CD4-positive, alpha-beta T cell treated with Interleukin-4 for 4 hours (primary cell): ENCODE measurements around the gene PPP4C.
A peak's percentile ranks its signal among the peaks of the same experiment; 100 is the strongest.

Source experiments
- DNase-seq: peaks from one replicate; pipeline ENCODE4 v3.0.0-alpha.2; 2020

The PPP4C gene

DNA sequence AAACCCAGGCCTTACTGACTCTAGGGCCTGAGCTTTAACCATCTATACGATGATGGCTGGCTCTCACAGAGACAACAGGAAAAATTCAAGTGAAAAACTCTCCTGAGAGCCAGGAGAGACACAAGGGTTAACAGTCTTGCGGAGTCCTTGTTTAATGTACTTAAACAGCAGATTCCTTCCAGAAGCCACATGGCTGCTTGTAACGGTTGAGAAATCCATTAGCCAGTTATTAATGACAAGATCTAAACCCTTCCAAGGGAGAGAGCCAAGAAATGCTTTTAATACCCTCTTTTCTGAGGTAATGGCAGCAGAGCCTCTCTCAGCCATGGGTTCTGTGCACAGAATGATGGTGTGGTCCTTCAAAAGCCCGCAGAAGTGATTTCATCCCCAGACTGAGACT is 15.4 kb upstream of the PPP4C start:
- no peak for DNase-seq

DNA sequence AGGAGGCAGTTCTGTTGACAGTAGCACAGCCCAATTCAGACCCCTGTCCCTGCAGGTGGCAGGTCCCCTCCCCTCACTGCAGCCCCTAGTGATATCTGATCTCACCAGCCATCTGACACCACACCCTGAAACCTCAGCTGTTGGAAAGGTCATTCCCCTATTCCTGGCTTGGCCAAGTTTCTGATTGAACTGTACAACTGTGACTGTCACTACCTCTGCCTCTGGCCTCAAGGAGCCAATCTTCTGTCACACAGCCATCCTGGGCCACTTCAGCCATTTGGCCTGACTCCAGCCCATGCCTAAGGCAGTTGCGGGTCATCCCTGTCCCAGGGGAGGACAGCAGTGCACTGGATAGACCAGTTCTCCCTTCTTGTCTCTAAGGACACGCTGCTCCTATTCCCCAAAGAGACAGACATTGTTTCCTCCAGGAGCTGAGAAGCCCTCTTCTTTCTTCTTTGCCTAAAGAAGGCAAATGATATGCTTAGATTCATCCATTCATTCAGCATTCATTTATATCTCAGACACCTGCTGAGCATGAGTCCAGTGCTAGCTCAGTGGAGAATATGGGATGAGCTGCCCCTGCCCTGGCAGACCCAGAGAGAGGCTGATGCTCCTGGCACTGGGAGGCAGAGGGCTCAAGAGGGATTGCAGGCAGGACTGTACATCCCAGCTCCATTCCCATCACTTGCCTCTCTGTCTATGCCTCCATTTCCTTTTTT is 14.8 kb upstream of the PPP4C start:
- DNase-seq = no peak

DNA sequence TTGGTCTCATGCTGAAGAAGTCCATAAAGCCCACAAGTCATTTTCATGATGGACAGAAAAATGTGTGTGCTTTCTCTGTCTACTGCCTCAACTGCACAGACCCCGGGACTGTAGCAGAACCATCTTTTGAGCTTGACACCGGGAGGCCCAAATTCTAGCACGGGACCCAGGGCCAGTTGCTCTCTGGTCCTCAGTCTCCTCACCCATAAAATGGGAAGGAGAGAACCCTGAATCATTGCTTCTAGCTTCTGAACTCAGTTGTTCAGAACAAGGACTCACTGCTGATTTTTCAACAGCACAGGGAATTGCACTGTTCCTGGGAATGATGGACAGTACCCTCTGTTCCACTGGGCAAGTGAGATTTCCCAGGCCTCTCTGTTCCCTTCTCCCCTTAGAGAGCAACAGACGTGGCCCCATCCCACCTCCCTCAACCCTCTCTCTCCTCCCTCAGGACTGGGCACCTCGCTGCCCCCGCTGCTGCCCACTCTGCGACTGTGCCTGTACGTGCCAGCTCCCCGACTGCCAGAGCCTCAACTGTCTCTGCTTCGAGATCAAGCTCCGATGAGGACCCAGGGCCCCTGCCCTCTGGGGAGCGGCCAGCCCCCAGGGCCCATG is 12.4 kb upstream of the PPP4C start:
- no peak for DNase-seq

DNA sequence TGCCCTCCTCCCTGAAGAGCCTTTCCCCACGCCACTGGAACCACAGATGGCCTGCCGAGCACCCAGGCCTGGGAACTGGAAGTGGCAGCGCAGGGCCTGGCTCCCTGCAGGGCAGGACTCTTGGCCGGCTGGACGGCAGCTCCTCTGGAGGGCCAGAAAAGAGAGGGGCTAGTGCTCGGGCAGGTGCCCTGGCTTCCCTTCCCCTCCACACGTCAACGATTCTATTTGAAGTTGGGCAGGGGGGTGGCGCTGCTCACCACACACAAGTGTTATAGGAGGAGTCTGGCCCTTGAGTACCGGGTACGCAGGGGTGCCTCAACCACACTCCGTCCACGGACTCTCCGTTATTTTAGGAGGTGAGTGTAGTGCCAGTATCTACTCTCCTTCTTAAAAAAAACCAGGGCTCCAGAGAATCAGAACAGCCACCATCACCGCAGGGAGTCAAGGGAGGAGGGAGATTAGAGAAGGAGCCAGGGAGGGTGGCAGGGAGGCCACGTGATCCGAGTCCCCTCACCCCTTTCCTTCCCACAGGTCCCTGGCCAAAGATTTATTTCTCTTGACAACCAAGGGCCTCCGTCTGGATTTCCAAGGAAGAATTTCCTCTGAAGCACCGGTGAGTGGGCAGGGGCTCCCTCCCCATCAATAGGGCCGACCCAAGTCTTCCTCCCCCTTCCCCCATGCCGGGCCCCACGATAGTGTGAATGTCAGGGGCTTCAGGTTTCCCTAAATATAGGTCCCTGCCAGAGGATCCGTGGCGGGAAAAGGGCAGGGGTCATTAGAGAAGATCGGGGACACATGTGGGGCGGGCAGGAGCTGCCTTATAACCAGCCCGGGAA is 11.7 kb upstream of the PPP4C start:
- peak; percentile 76 for DNase-seq

DNA sequence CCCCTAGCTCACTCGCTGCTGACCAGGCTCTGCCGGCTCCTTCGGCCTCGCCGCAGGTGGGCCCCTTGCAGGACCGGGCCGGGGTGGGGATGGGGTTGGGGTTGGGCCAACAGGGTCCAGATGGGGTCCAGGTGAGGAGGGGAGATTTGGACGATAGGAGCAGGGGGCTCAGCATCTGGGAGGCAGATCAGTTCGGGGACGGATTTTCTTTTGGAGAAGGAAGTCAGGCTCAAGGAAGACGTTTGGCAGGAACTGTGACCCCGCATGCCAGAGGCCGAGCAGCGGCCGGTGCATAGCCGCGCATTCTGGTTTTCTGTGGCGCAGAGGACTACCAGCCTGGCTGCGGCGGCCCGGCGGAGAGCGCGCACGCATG is 11.1 kb upstream of the PPP4C start:
- no peak for DNase-seq

DNA sequence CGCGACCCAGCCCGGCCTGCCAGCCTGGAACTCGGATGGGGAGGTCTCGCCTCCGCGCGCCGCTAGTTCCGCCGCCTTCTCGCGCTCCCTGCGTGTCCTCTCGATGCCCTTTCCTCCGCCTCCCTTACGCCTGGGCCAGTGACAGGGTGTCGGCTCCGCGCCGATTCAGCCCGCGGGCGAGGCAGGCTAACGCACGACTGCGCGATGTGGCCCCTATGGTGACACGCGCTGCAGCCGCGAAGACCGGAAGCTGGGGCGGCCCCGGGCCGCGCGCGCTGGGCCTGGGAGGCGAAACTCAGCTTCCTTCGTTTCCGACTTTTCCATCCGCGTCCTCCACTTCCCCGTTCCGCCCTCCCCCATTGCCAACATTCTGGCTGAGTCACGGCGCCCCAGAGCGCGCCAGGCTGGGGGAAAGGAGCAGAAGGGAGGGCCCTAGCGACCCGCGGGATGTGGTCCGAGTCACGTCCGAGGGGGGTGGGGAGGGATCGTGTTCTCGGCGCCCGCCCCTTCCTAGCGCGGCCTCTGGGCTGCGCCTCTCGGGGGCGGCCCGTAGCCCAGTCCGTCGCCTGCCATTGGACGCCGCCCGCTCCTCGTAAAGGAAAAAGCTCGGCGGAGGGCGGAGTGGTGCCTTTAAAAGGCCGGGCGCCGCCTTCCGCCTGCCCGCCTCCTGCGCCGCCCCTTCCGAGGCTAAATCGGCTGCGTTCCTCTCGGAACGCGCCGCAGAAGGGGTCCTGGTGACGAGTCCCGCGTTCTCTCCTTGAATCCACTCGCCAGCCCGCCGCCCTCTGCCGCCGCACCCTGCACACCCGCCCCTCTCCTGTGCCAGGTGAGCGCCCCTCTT is 10.5 kb upstream of the PPP4C start, which contains the start of gene ALDOA:
Gene ALDOA, plus strand, starts transcription at position 659 of the 841 bp plus-strand sequence. CDS start 1,138 bp downstream, outside the sequence.
- peak; percentile 95 for DNase-seq

DNA sequence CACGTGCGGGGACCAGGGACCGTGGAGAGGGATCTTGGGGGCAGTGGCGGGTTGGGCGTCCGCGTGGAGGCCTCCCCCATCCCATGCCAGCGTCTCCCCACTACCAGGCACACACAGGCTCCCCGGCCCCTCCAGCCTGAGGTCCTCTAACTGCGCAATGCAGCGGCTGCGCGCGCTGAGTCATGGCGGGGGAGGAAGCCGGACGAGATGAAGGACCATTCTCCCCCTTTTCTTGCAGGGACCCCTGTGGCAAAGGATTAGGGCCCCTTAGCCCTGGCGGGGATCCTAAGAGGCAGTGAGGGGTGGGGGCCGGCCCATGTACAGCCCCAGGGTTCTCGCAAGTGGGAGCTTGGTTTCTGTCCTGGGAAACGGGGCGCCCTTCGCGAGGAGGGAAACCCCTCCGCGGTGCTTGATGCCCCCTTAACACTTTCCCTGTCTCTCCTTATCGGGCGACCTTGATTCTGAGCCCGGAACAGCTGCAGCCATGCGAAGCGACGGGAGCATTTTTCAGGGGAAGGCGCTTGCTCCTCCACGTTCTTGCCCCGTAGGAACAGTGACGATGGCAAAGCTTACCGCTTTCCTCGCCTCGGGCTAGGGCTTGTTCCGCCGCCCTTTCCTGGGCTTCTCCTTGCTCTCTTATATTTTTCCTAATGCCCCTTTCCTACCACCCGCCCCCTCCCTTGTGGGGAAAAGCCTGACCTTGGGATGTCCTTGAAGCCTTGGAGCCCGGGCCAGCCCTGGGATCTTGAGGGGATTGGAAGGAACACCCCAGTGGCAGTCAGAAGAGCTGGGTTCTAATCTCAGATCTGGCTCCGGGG is 9.6 kb upstream of the PPP4C start:
- no peak for DNase-seq

DNA sequence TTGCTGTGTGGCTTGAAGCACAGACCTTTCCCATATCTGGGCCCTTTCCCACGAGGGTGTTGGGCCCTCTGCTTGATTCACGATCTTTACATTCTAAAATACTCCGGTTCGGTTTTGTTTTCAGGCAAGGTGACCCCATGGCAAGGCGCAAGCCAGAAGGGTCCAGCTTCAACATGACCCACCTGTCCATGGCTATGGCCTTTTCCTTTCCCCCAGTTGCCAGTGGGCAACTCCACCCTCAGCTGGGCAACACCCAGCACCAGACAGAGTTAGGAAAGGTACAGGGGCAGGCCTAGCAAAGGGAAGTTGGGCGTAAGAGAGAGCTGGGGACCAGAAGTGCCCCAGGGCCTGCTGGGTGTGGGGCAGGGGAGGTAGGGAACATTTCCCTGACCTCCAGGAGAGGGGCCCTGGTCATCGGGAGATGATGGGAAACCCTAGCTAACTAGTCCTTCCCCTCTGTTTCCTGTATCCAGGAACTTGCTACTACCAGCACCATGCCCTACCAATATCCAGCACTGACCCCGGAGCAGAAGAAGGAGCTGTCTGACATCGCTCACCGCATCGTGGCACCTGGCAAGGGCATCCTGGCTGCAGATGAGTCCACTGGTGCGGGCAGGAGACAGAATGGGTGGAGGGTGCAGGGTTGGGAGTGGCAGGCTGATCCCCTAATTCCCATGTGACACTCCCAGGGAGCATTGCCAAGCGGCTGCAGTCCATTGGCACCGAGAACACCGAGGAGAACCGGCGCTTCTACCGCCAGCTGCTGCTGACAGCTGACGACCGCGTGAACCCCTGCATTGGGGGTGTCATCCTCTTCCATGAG is 8.8 kb upstream of the PPP4C start:
- no peak for DNase-seq

DNA sequence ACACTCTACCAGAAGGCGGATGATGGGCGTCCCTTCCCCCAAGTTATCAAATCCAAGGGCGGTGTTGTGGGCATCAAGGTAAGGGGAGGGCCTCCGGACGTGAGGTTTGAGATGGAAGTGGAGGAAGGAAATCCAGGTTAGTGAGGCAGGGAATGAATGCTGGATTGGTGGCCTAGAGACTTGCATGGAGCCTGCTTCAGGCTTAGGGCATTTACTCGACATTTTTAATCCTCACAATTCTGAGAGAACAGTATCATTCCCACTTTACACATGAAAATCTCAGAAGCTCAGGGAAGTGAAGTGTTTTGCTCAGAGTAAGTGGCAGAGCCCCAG is 8.2 kb upstream of the PPP4C start:
- DNase-seq = no peak

DNA sequence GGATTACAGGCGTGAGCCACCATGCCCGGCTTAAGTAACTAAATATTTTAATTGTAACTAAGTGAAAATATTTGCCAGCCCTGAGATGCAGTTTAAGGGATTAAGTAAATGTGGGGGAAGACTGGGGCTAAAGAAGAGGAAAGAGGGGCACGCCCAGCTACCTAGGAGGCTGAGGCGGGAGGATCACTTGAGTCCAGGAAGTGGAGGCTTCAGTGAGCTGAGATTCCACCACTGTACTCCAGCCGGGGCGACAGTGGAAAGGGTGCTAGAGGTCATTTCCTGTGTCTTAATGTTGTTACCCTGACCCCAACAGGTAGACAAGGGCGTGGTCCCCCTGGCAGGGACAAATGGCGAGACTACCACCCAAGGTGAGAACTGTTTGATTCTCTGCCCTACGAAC is 7.5 kb upstream of the PPP4C start:
- no peak for DNase-seq

DNA sequence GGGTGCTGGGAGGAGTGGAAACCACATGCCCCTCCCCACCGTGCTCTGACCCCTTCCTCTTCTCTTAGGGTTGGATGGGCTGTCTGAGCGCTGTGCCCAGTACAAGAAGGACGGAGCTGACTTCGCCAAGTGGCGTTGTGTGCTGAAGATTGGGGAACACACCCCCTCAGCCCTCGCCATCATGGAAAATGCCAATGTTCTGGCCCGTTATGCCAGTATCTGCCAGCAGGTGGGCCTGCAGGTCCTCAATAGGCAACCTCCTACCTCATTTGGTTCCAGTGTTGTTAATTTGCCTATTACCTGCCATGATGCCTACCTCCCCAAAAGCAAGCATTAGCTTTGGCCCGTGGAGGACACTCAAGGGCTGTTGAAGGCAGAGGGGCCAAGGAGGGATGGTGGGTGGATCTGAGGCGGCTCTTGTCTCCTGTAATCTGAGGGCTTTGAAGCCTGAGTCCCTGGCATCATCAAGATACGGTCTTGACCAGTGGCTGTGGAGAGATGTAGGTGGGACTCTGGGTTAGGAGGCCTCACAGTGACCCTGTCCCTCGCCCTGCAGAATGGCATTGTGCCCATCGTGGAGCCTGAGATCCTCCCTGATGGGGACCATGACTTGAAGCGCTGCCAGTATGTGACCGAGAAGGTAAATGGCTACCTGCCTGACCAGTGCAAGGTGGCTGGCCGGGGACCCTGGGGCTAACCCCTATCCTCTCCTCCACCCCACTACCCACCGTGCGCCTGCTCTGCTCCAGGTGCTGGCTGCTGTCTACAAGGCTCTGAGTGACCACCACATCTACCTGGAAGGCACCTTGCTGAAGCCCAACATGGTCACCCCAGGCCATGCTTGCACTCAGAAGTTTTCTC is 6.8 kb upstream of the PPP4C start:
- DNase-seq = peak; percentile 52

DNA sequence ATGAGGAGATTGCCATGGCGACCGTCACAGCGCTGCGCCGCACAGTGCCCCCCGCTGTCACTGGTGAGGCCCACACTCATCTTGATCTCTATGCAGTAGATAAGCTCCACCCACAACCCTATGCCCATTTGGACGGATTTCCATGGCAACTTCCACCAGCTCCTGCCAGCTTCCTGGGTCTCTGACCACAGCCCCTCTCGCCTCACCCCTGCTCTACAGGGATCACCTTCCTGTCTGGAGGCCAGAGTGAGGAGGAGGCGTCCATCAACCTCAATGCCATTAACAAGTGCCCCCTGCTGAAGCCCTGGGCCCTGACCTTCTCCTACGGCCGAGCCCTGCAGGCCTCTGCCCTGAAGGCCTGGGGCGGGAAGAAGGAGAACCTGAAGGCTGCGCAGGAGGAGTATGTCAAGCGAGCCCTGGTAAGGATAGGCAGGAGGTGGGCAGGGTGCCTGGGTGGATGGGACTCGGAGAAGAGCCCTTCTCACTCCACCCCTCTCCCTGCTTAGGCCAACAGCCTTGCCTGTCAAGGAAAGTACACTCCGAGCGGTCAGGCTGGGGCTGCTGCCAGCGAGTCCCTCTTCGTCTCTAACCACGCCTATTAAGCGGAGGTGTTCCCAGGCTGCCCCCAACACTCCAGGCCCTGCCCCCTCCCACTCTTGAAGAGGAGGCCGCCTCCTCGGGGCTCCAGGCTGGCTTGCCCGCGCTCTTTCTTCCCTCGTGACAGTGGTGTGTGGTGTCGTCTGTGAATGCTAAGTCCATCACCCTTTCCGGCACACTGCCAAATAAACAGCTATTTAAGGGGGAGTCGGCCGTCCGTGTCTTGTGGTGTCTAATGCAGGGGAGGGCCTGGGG is 6.0 kb upstream of the PPP4C start:
- DNase-seq = no peak

DNA sequence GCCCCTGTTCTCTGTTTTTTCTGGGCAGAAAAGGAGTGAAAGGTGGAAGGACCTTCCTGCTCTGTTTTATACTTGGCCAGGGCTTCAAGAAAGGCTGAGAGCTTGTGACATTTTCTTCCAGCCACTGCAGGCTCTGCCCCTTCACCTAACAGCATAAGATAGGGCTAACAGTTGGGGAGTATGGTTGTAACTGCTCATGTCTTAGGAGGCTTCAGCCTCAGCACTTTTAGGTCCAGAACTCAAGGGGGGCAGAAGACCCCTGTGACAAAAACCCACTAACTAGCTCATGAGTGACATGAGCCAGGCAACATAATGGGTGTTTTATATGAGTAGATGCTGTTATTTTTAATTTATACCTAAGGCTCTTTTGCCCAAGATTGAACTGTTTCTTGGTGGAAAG is 5.3 kb upstream of the PPP4C start:
- no peak for DNase-seq

DNA sequence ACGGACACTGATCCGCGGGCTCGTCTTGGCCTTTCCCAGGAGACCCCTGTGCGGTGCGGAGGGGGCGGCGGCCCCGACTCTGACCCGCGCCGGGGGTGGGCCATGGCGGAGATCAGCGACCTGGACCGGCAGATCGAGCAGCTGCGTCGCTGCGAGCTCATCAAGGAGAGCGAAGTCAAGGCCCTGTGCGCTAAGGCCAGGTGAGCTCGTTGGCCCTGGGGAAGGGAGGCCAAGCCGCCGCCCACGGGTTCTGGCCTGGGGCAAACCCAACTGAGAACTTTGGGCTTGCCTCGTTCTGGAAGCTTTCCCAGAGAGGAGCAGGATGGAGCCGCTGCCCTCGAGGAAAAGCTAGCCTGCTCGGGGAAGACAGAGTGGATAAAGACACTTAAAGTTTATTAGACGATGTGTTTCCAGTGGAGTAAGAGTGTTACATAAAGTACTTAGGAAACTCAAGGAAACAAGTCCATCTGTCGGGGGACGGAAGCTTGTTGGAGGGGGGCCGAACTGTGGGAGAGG is 540 bp downstream of the PPP4C start:
- no peak for DNase-seq

DNA sequence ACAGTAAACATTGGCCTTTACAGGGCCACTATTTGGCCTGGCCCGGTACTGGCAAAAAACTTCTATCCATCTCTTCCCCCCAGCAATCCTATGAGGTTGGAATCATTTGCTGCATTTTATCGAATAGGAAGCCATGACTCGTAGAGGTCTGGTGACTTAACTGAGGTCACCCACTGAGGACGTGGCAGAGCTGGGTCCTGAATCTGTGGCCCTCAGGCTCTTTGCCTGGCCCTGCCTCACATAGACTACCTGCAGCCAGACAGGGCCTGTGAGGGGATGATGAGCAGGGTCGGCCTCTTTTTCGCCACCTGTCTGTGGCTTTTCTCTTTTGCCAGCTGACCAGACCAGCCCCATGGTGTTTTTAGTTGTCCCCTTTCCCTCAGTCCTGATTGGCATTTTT is 1.9 kb downstream of the PPP4C start:
- DNase-seq = no peak

DNA sequence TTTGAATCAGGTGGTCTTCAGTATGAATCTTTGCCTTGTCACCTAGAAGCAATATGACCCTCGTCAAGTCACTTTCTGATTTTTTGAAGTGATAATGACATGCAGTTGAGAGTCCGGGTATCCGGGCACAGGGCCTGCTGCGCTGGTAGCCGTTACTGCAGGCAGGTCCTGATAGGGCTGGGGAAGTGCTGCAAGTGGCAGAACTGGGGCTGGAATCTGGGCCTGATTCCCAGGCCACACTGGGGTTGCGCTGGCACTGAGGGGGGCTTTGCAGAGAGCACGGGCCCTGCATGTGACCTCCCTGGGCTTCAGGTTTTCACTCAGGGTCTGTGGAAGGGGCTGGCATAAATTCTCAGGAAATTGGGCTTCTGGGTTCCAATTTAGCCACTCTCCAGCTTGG is 3.0 kb downstream of the PPP4C start:
- DNase-seq = no peak

DNA sequence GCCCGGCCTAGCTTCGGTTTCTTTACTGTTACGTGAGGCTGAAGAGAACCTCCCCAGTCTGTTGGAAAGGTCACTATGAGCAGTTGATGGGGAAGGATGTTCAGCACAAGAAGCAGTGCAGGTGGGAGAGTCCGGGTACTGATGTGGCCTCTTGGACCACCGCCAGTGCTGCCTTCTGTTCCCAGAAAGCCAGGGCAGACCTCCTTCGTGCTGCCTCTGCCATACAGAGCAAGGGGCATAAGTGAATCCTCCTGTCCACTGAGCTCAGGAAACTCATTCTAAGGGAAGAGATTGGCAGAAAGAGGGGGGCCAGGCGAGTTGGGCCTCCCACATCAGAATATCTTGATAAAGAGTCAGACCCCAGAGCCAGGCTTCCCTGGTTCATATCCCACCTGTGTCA is 3.7 kb downstream of the PPP4C start:
- no peak for DNase-seq

DNA sequence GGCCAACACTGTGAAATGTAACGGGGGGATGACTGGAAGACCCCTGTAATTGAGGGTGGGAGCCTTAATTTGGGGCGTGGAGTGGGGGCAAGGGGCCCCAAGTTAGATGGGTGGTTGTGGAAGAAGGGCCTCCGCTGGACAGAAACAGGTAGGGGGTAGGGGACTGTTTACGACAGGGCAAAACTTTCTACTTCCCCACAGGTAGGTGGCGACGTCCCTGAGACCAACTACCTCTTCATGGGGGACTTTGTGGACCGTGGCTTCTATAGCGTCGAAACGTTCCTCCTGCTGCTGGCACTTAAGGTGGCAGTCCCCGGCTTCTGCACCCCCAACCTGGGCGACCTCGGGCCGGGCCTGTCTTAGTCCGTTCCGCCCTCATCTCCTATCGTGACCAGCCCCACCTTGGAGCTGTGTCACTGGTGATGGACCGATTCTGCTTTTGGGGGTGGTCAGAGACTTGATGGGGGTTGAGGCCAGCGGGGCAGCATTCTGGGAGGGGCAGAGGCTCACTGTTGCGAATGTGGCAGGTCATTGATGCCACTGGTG is 6.8 kb downstream of the PPP4C start:
- DNase-seq = no peak
